Putamen (tissue), 1 donor: Measurements from ENCODE around the gene PHC3.

Experiments
- DNase-seq: peaks from one replicate; pipeline ENCODE4 v3.0.0-alpha.2; 2016; ENCODE audit warnings: low spot score

PHC3 gene

GRCh38 chr3:170043506-170043905 lies 138.0 kb downstream of the PHC3 start:
- no peak for DNase-seq

GRCh38 chr3:170040418-170040817 lies 141.1 kb downstream of the PHC3 start:
- no peak for DNase-seq

GRCh38 chr3:170038434-170039110 lies 143.0 kb downstream of the PHC3 start:
- no peak for DNase-seq
